ENCODE measurements around the gene PRMT6.
"Not testable (repeated sequence)": the region's sequence is repeated elsewhere in the genome, so short reads cannot be mapped to it uniquely, and the experiment has no call there.

PRMT6 gene

GRCh38 chr1:107056426-107057196 is at the start of gene PRMT6:
TSS of gene PRMT6 (plus strand) at chr1:107056674. CDS start at chr1:107056716, 42 bp downstream.
- DNase-seq: peak; percentile 89

GRCh38 chr1:107009281-107009680 is 47.2 kb upstream of the PRMT6 start:
- DNase-seq: no peak

- DNase-seq: no peak
These were observed 45.9 kb upstream of the PRMT6 start for GRCh38 chr1:107010582-107010981.

- DNase-seq: no peak
These were observed 40.0 kb upstream of the PRMT6 start for GRCh38 chr1:107016376-107016978.

- DNase-seq: no peak
These were observed 38.0 kb upstream of the PRMT6 start for GRCh38 chr1:107018445-107018844.

- no peak for DNase-seq
These were observed 37.3 kb upstream of the PRMT6 start for GRCh38 chr1:107019166-107019565.

GRCh38 chr1:107038874-107039273 is 17.6 kb upstream of the PRMT6 start:
- not testable (repeated sequence) for DNase-seq

GRCh38 chr1:107044310-107045220 is 11.9 kb upstream of the PRMT6 start:
- not testable (repeated sequence) for DNase-seq

- no peak for DNase-seq
These were observed 8.9 kb upstream of the PRMT6 start for GRCh38 chr1:107047602-107048001.

- no peak for DNase-seq
These were observed 8.2 kb upstream of the PRMT6 start for GRCh38 chr1:107048241-107048640.

GRCh38 chr1:107051266-107051665 is 5.2 kb upstream of the PRMT6 start:
- no peak for DNase-seq

- not testable (repeated sequence) for DNase-seq
These were observed 502 bp upstream of the PRMT6 start for GRCh38 chr1:107055919-107056425.

- DNase-seq: peak; percentile 71
These were observed 991 bp downstream of the PRMT6 start for GRCh38 chr1:107057197-107058133.

- DNase-seq: no peak
These were observed 2.0 kb downstream of the PRMT6 start for GRCh38 chr1:107058245-107059032.

GRCh38 chr1:107061886-107062285 is 5.4 kb downstream of the PRMT6 start:
- no peak for DNase-seq

GRCh38 chr1:107073493-107073892 is 17.0 kb downstream of the PRMT6 start:
- DNase-seq: no peak

GRCh38 chr1:107076841-107077240 is 20.4 kb downstream of the PRMT6 start:
- DNase-seq: no peak

- DNase-seq: no peak
These were observed 22.8 kb downstream of the PRMT6 start for GRCh38 chr1:107079249-107079648.

- DNase-seq: no peak
These were observed 24.6 kb downstream of the PRMT6 start for GRCh38 chr1:107081102-107081501.

GRCh38 chr1:107091418-107091817 is 34.9 kb downstream of the PRMT6 start:
- no peak for DNase-seq

- DNase-seq: not testable (repeated sequence)
These were observed 36.9 kb downstream of the PRMT6 start for GRCh38 chr1:107093395-107093794.

Measured in activated CD4-positive, alpha-beta T cell treated with anti-CD3 and anti-CD28 coated beads for 48 hours (primary cell).